HepG2 (cell line): Measurements from ENCODE around the gene UNC5B. TPM values are rescaled to one million over a fixed set of nuclear protein-coding genes. Genes with fewer than 3 reads are reported as not detected.

Source experiments
- ATAC-seq: fragments of 200-7000 bp; cut with Tn5 transposase; 3 replicates; pipeline ENCODE4 v1.9.1; 2020; ENCODE audit warnings: mild to moderate bottlenecking, moderate library complexity
- BruUV-seq: library from RNA; stranded (reverse); fragments of 400-500 nt; replicated peaks from 2 replicates; lab custom pipeline; 2021; lab: Mats Ljungman, UMichigan
- CTCF ChIA-PET: fragments of 300-600 bp; formaldehyde crosslinking; extraction: SDS; loops from one replicate; lab custom pipeline; 2021; ENCODE audit warnings: low total read pairs, inconsistent platforms, low intra/inter-chr PET ratio; lab: Yijun Ruan, JAX
- POLR2A ChIA-PET: fragments of 350-600 bp; sonication (Branson Sonifier 250); formaldehyde crosslinking; loops from one replicate; lab custom pipeline; 2020; ENCODE audit warnings: antibody characterized with exemption, inconsistent platforms; lab: Yijun Ruan, JAX
- DNase-seq: peaks from one replicate; pipeline ENCODE4 v3.0.0-alpha.2; 2015; ENCODE audit warnings: low spot score
- FAIRE-seq: peaks from 3 replicates; lab custom pipeline; 2011; peaks lifted over from hg19 to GRCh38; lab: Jason Lieb, UNC
- H2AFZ ChIP-seq: one replicate; pipeline ENCODE4 v1.6.1; 2011; ENCODE audit warnings: low read length, inconsistent platforms
- H3K27ac ChIP-seq: fragments of 300-600 bp; 3 replicates; pipeline ENCODE4 v1.8.0; 2011; ENCODE audit warnings: mixed run types, mild to moderate bottlenecking, mixed read lengths, low read length, inconsistent platforms; ENCODE audit not compliant: insufficient read depth; ENCODE audit errors: extremely low read length
- H3K27me3 ChIP-seq, 2 experiments: fragments of 200-600 bp in 1 of 2; 2 replicates in 1 of 2; 3 replicates in 1 of 2; pipeline versions ENCODE4 v1.6.0 to v1.8.0; 2011; ENCODE audit warnings: low read length in 2 of 2, mild to moderate bottlenecking in 2 of 2, moderate library complexity in 2 of 2, inconsistent platforms in 1 of 2; ENCODE audit not compliant: insufficient read depth in 2 of 2, control insufficient read depth in 1 of 2
- H3K36me3 ChIP-seq, 2 experiments: fragments of 200-600 bp in 1 of 2; replicated peaks in 1 of 2; 2 replicates in 1 of 2; 3 replicates in 1 of 2; pipeline versions ENCODE4 v1.5.1 to v1.8.0; 2011; ENCODE audit warnings: low read length in 2 of 2, inconsistent platforms in 1 of 2; ENCODE audit not compliant: insufficient read depth in 2 of 2, control insufficient read depth in 1 of 2
- H3K4me1 ChIP-seq: 2 replicates; pipeline ENCODE4 v1.5.1; 2012; ENCODE audit warnings: low read length, inconsistent platforms; ENCODE audit not compliant: insufficient read depth
- H3K4me2 ChIP-seq: 2 replicates; pipeline ENCODE4 v1.6.0; 2011; ENCODE audit warnings: low read depth, low read length, inconsistent platforms
- H3K4me3 ChIP-seq, 3 experiments: fragments of 200-600 bp in 1 of 3; sonication (generic), shearing (Covaris generic) in 1 of 3; replicated peaks in 1 of 3; 2 replicates each; pipeline ENCODE4 v1.5.1; 2011 to 2016; ENCODE audit warnings: low read length in 3 of 3, inconsistent platforms in 2 of 3, low read depth in 2 of 3, mild to moderate bottlenecking in 2 of 3, control low read depth in 1 of 3, mixed read lengths in 1 of 3; ENCODE audit not compliant: insufficient read depth in 1 of 3
- H3K79me2 ChIP-seq: one replicate; pipeline ENCODE4 v1.6.1; 2011; ENCODE audit warnings: low read length, inconsistent platforms; ENCODE audit not compliant: insufficient read depth
- H3K9ac ChIP-seq: 2 replicates; pipeline ENCODE4 v1.6.0; 2011; ENCODE audit warnings: mild to moderate bottlenecking, low read depth, low read length, inconsistent platforms; ENCODE audit not compliant: insufficient read depth
- H3K9me3 ChIP-seq: 2 replicates; pipeline ENCODE4 v1.5.1; 2012; ENCODE audit warnings: mild to moderate bottlenecking, low read length
- H4K20me1 ChIP-seq: 2 replicates; pipeline ENCODE4 v1.6.0; 2011; ENCODE audit warnings: inconsistent platforms, mild to moderate bottlenecking, low read length, moderate library complexity; ENCODE audit not compliant: insufficient read depth
- AGO1 ChIP-seq: fragments of 200-400 bp; formaldehyde crosslinking; IDR thresholded peaks from 2 replicates; pipeline ENCODE4 v1.6.1; 2017; ENCODE audit warnings: mild to moderate bottlenecking, low read depth, low read length, moderate library complexity; ENCODE audit not compliant: poor library complexity, severe bottlenecking
- AGO2 ChIP-seq: fragments of 200-400 bp; formaldehyde crosslinking; optimal IDR thresholded peaks from 2 replicates; pipeline ENCODE3; 2017; ENCODE audit warnings: mild to moderate bottlenecking, low read depth, low read length, moderate library complexity
- CREB3 ChIP-seq: sonication (generic); formaldehyde crosslinking; IDR thresholded peaks from 2 replicates; pipeline ENCODE4 v1.5.0; 2020; ENCODE audit warnings: missing genetic modification reagents
- ERF ChIP-seq: IDR thresholded peaks from 2 replicates; pipeline ENCODE4 v1.6.1; 2018; ENCODE audit warnings: missing biosample characterization, missing genetic modification reagents
- GRHL1 ChIP-seq: sonication (generic); formaldehyde crosslinking; conservative IDR thresholded peaks from 2 replicates; pipeline ENCODE4 v1.8.0; 2022; ENCODE audit warnings: missing genetic modification reagents
- JUNB ChIP-seq: sonication (generic); formaldehyde crosslinking; IDR thresholded peaks from 2 replicates; pipeline ENCODE4 v1.8.0; 2022; ENCODE audit warnings: missing genetic modification reagents, mild to moderate bottlenecking, borderline replicate concordance
- KAT2B ChIP-seq: fragments of 150-350 bp; IDR thresholded peaks from 2 replicates; pipeline ENCODE4 v1.6.1; 2014; ENCODE audit warnings: low read depth, low read length, borderline replicate concordance
- KDM6A ChIP-seq: IDR thresholded peaks from 2 replicates; pipeline ENCODE4 v1.6.1; 2016; ENCODE audit warnings: low read depth
- MYC ChIP-seq: sonication (generic); formaldehyde crosslinking; IDR thresholded peaks from 2 replicates; pipeline ENCODE4 v1.9.0; 2021; ENCODE audit warnings: missing genetic modification reagents, borderline replicate concordance
- NAIF1 ChIP-seq: sonication (generic); formaldehyde crosslinking; IDR thresholded peaks from 2 replicates; pipeline ENCODE4 v1.5.0; 2020; ENCODE audit warnings: mild to moderate bottlenecking, missing genetic modification reagents, borderline replicate concordance
- PCBP1 ChIP-seq: fragments of 200-400 bp; formaldehyde crosslinking; IDR thresholded peaks from 2 replicates; pipeline ENCODE4 v1.6.1; 2017; ENCODE audit warnings: mild to moderate bottlenecking, low read depth, low read length, borderline replicate concordance
- POLR2AphosphoS5 ChIP-seq: IDR thresholded peaks from 2 replicates; pipeline ENCODE4 v1.6.1; 2012; ENCODE audit warnings: low read depth, low read length
- RNF2 ChIP-seq: fragments of 450-650 bp; conservative IDR thresholded peaks from 2 replicates; pipeline ENCODE4 v1.6.1; 2016; ENCODE audit warnings: low read depth
- TBX3 ChIP-seq: fragments of 450-650 bp; IDR thresholded peaks from 2 replicates; pipeline ENCODE4 v1.6.1; 2017; ENCODE audit warnings: antibody characterized with exemption, mild to moderate bottlenecking, inconsistent platforms, borderline replicate concordance
- ZBTB25 ChIP-seq: IDR thresholded peaks from 2 replicates; pipeline ENCODE4 v1.6.1; 2018; ENCODE audit warnings: missing genetic modification reagents
- ZNF251 ChIP-seq: sonication (generic); formaldehyde crosslinking; IDR thresholded peaks from 2 replicates; pipeline ENCODE4 v1.9.0; 2021; ENCODE audit warnings: mild to moderate bottlenecking, missing genetic modification reagents
- ZNF768 ChIP-seq: sonication (generic); formaldehyde crosslinking; IDR thresholded peaks from 2 replicates; pipeline ENCODE4 v1.4.0; 2020; ENCODE audit warnings: missing genetic modification reagents
- WGBS: methylation state at CpG from one replicate; pipeline ENCODE4 v1.1.6; 2017; ENCODE audit warnings: low lambda C conversion rate; 5-methylcytosine and 5-hydroxymethylcytosine counted together
- in situ Hi-C: cut with HindIII; loops from 2 replicates; pipeline ENCODE4 v1.10.0; 2017; ENCODE audit warnings: low pct_unique_long_range_greater_than_20kb; ENCODE audit not compliant: extremely low pct_ligation_motif_present
- intact Hi-C: fragments of 100-400 bp; cut with micrococcal nuclease; formaldehyde crosslinking; loops from one replicate; pipeline ENCODE4 v1.10.0; 2022; ENCODE audit not compliant: unreplicated experiment
- polyA plus RNA-seq, 8 experiments: library from polyadenylated mRNA; depleted of rRNA in 3 of 8; stranded (reverse) in 7 of 8; unstranded in 1 of 8; fragments of >200 nt; fragmentation: Illumina TruSeq in 4 of 8; extraction: Trizol in 4 of 8; gene quantifications; 2 replicates each; pipeline versions ENCODE4 v1.2.1 to v1.2.3, GENCODE V29; 2011 to 2016; ENCODE audit warnings: low read depth in 4 of 8, missing spikeins in 1 of 8, mixed read lengths in 1 of 8; ENCODE audit not compliant: insufficient read depth in 1 of 8
- total RNA-seq, 5 experiments: library from RNA; depleted of rRNA; stranded (reverse); fragments of >200 nt; fragmentation: Illumina TruSeq; extraction: Trizol; gene quantifications; 2 replicates each; pipeline ENCODE4 v1.2.3, GENCODE V29; 2016; ENCODE audit warnings: low read depth in 1 of 5

UNC5B gene
- total and polyA plus RNA-seq, 2 of the 13 experiments (the other 11 are each of a cell fraction or from before 2014, with no cell fraction given), result 0.07 TPM

- peak overlapping the region in 1 of 3 experiments; percentile 20; a peak in 1 of 6 replicates for H3K4me3 ChIP-seq
These were observed 122.9 kb downstream of the UNC5B start for GRCh38 chr10:71335173-71335708.

GRCh38 chr10:71336632-71337031 lies 124.3 kb downstream of the UNC5B start:
- no TSS peak for BruUV-seq
- peak overlapping the region; percentile 38 for H3K27ac ChIP-seq
- H3K4me3 ChIP-seq, result no peak overlapping the region
- H4K20me1 ChIP-seq, result no peaks in the 10 kb centered on the region
- FAIRE-seq, result no peak
- H3K79me2 ChIP-seq, result peaks cover 9% of the 10 kb centered on the region
- 92% methylated on average over 5 of the region's 6 CpGs for WGBS
- H3K4me2 ChIP-seq, result no peak overlapping the region
- DNase-seq, result no peak
- H3K27me3 ChIP-seq, result no peaks in the 10 kb centered on the region
- in situ Hi-C loops (loop anchor here (25.0 kb wide), 1 partner anchor 701 kb away; no protein-coding TSS in a partner anchor), intact Hi-C loops (no loop called here)
- H3K9ac ChIP-seq, result no peak overlapping the region
- H3K36me3 ChIP-seq, result peaks cover 0 to 14% of the 10 kb centered on the region in 2 experiments; a peak in 4 of 5 replicates
- no peak for ATAC-seq
- H3K9me3 ChIP-seq, result no peaks in the 10 kb centered on the region
- ChIA-PET POLR2A (interaction anchor here (0.5 to 16.7 kb wide), 3 partner anchors 11 to 640 kb away, joined by 3 to 210 read pairs (median 72); partner anchors contain the start of gene SLC29A3), CTCF (no interaction called here)
- H2AFZ ChIP-seq, result no peak overlapping the region
- peaks cover 97% of the 10 kb centered on the region for H3K4me1 ChIP-seq
- no peak for TF ChIP-seq ZNF251 (CRISPR knock-in tag)
- TF ChIP-seq NAIF1 (CRISPR knock-in tag), result no peak
- no peak for TF ChIP-seq CREB3
- TF ChIP-seq GRHL1 (CRISPR knock-in tag), result no peak
- TF ChIP-seq POLR2AphosphoS5, result no peak
- no peak for TF ChIP-seq MYC (CRISPR knock-in tag)
- no peak for TF ChIP-seq ZBTB25 (CRISPR knock-in tag)
- TF ChIP-seq ZNF768 (CRISPR knock-in tag), result no peak
- TF ChIP-seq JUNB (CRISPR knock-in tag), result no peak
- no peak for TF ChIP-seq ERF (CRISPR knock-in tag)
- TF ChIP-seq TBX3, result no peak
- TF ChIP-seq KDM6A, result no peak
- TF ChIP-seq RNF2, result no peak

More at GRCh38 chr10:71335173-71335708, 122.9 kb downstream of the UNC5B start:
- Histone ChIP-seq H2AFZ (no peak overlapping the region), H3K36me3 (peaks cover 0 to 19% of the 10 kb centered on the region in 2 experiments; a peak in 4 of 5 replicates), H3K27ac (peak overlapping the region; percentile 92), H3K79me2 (peaks cover 16% of the 10 kb centered on the region), H3K4me2 (peak overlapping the region; percentile 82), H4K20me1 (no peaks in the 10 kb centered on the region), H3K9me3 (no peaks in the 10 kb centered on the region), H3K4me1 (peaks cover 97% of the 10 kb centered on the region), H3K27me3 (no peaks in the 10 kb centered on the region), H3K9ac (peak overlapping the region; percentile 67; the same call in 1 of the 2 replicates)
- ChIA-PET POLR2A (interaction anchor here (1.7 to 16.7 kb wide), 5 partner anchors 8 to 41 kb away, joined by 6 to 210 read pairs (median 32); partner anchors contain the start of gene SLC29A3), CTCF (no interaction called here)
- DNase-seq, result no peak
- WGBS, result 98% methylated on average over 15 of the region's 15 CpGs
- in situ Hi-C loops (loop anchor here (25.0 kb wide), 1 partner anchor 702 kb away; no protein-coding TSS in a partner anchor), intact Hi-C loops (loop anchor here (2.0 kb wide), 2 partner anchors 14 to 42 kb away; no protein-coding TSS in a partner anchor)
- BruUV-seq, result no TSS peak
- TF ChIP-seq AGO2 (peak; percentile 54), KAT2B (no peak), PCBP1 (0 out of 2 replicates have a peak, but pooled peaks have one; percentile 49), AGO1 (peak; percentile 52)
- ATAC-seq, result no peak
- FAIRE-seq, result no peak
